ENCODE results near the gene IGSF21.

DNA sequence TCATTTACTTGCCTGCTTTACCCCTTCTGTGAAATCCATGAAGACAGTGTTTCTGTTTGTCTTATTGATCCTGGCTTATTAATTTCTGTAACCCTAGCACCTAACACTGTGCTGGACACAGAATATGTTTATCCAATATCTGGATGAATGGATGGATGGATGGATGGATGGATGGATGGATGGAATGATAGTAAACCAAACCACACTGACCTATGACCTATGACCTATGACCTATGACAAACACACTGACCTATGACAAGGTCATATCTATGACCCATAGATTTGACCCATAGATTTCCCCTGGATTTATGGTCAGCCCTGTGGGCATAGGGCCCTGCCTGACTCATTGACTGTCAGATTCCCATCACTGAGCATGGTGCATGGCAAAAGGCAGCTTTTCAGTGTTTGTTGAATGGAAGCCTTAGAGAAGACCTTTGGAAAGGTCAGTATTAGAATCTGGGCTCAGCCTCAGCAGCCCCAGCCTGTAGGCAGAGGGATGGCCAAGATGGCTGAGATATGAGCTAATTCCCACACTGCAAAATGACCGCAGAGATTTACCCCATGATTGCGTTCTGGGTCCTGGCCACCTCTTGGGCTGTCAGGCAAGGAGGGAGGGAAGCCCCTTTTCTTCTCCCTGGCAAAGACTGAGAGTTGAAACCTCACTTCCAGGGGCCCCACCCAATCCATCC lies 24.6 kb downstream of the IGSF21 start:
- TF ChIP-seq, protein P1, sequence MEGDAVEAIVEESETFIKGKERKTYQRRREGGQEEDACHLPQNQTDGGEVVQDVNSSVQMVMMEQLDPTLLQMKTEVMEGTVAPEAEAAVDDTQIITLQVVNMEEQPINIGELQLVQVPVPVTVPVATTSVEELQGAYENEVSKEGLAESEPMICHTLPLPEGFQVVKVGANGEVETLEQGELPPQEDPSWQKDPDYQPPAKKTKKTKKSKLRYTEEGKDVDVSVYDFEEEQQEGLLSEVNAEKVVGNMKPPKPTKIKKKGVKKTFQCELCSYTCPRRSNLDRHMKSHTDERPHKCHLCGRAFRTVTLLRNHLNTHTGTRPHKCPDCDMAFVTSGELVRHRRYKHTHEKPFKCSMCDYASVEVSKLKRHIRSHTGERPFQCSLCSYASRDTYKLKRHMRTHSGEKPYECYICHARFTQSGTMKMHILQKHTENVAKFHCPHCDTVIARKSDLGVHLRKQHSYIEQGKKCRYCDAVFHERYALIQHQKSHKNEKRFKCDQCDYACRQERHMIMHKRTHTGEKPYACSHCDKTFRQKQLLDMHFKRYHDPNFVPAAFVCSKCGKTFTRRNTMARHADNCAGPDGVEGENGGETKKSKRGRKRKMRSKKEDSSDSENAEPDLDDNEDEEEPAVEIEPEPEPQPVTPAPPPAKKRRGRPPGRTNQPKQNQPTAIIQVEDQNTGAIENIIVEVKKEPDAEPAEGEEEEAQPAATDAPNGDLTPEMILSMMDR (IDR thresholded peaks at IDR 0.05), result no peak
- no peak for TF ChIP-seq POLR2A (IDR thresholded peaks at IDR 0.05)
